Smooth muscle cell (in vitro differentiated cells): ENCODE results near the gene ZNF71. TPM values are rescaled to one million over a fixed set of nuclear protein-coding genes. Genes with fewer than 3 reads are reported as not detected.

ENCODE experiments used
- DNase-seq: peaks from one replicate; lab custom pipeline; 2025; ENCODE audit not compliant: unreplicated experiment; lab: John Stamatoyannopoulos, UW
- H2AFZ ChIP-seq: fragments of 200-600 bp; sonication (generic); 2 replicates; pipeline ENCODE4 v1.6.0; 2016; ENCODE audit warnings: antibody characterized with exemption, low read depth, mild to moderate bottlenecking
- H3F3A ChIP-seq: fragments of 200-600 bp; sonication (generic); 2 replicates; pipeline ENCODE4 v1.6.0; 2017; ENCODE audit warnings: antibody characterized with exemption, low read depth
- H3K27ac ChIP-seq: fragments of 200-600 bp; sonication (generic); 2 replicates; pipeline ENCODE4 v1.5.1; 2016; ENCODE audit warnings: low read depth, mild to moderate bottlenecking
- H3K27me3 ChIP-seq: fragments of 200-600 bp; sonication (generic); 2 replicates; pipeline ENCODE4 v1.6.1; 2016; ENCODE audit warnings: low read depth, mild to moderate bottlenecking
- H3K36me3 ChIP-seq: fragments of 200-600 bp; sonication (generic); 2 replicates; pipeline ENCODE4 v1.5.1; 2016; ENCODE audit warnings: low read depth
- H3K4me1 ChIP-seq: fragments of 200-600 bp; sonication (generic); 2 replicates; pipeline ENCODE4 v1.5.1; 2016; ENCODE audit warnings: low read depth
- H3K4me2 ChIP-seq: fragments of 200-600 bp; sonication (generic); 2 replicates; pipeline ENCODE4 v1.6.0; 2016; ENCODE audit warnings: mild to moderate bottlenecking
- H3K4me3 ChIP-seq: fragments of 200-600 bp; sonication (generic); 2 replicates; pipeline ENCODE4 v1.5.1; 2016; ENCODE audit warnings: mild to moderate bottlenecking
- H3K79me2 ChIP-seq: fragments of 200-600 bp; sonication (generic); 2 replicates; pipeline ENCODE4 v1.6.0; 2016; ENCODE audit warnings: low read depth, mild to moderate bottlenecking
- H3K9ac ChIP-seq: fragments of 200-600 bp; sonication (generic); 2 replicates; pipeline ENCODE4 v1.6.0; 2016; ENCODE audit warnings: low read depth
- H3K9me3 ChIP-seq: fragments of 200-600 bp; sonication (generic); replicated peaks from 2 replicates; pipeline ENCODE4 v1.5.1; 2016; ENCODE audit warnings: low read depth
- H4K20me1 ChIP-seq: fragments of 200-600 bp; sonication (generic); 2 replicates; pipeline ENCODE4 v1.6.0; 2016; ENCODE audit warnings: low read depth
- CTCF ChIP-seq: fragments of 200-600 bp; sonication (generic); IDR thresholded peaks from 2 replicates; pipeline ENCODE4 v1.5.1; 2017; ENCODE audit warnings: borderline replicate concordance, mild to moderate bottlenecking, antibody characterized with exemption; ENCODE audit not compliant: insufficient read depth, poor library complexity, severe bottlenecking
- WGBS: methylation state at CpG from one replicate; pipeline ENCODE4 v1.1.7; 2016; ENCODE audit warnings: low lambda C conversion rate; 5-methylcytosine and 5-hydroxymethylcytosine counted together
- polyA plus RNA-seq: library from polyadenylated mRNA; unstranded; fragments of >200 nt; fragmentation: Nextera tagmentation; extraction: Ambion mirVana; gene quantifications from 2 replicates; pipeline ENCODE4 v1.2.1, GENCODE V29; 2016
- total RNA-seq: library from RNA; depleted of rRNA; stranded (reverse); fragments of >200 nt; gene quantifications from 2 replicates; pipeline ENCODE4 v1.2.3, GENCODE V29; 2014

The ZNF71 gene
- total and polyA plus RNA-seq, 2 experiments from 2014 or later, result 5.9 to 11.2 TPM

- H3K36me3 ChIP-seq, result no peaks in the 10 kb centered on the region
- no peaks in the 10 kb centered on the region for H3K9me3 ChIP-seq
- no peaks in the 10 kb centered on the region for H3F3A ChIP-seq
- no peaks in the 10 kb centered on the region for H4K20me1 ChIP-seq
- H3K4me3 ChIP-seq, result no peak overlapping the region
- no peaks in the 10 kb centered on the region for H3K27me3 ChIP-seq
- H3K79me2 ChIP-seq, result no peaks in the 10 kb centered on the region
- TF ChIP-seq CTCF, result no peak
- no peak for DNase-seq
- H3K4me1 ChIP-seq, result no peaks in the 10 kb centered on the region
- H2AFZ ChIP-seq, result no peak overlapping the region
- 60% methylated on average over 6 of the region's 6 CpGs for WGBS
- no peak overlapping the region for H3K9ac ChIP-seq
- no peak overlapping the region for H3K27ac ChIP-seq
- no peak overlapping the region for H3K4me2 ChIP-seq
These were observed 72.3 kb downstream of the ZNF71 start for GRCh38 chr19:56667311-56667870.

GRCh38 chr19:56668676-56669075 is 73.6 kb downstream of the ZNF71 start:
- DNase-seq, result no peak
- Histone ChIP-seq H2AFZ (no peak overlapping the region), H3K36me3 (no peaks in the 10 kb centered on the region), H3K9me3 (no peaks in the 10 kb centered on the region), H3K79me2 (no peaks in the 10 kb centered on the region), H3K27me3 (no peaks in the 10 kb centered on the region), H3K9ac (no peak overlapping the region), H3K4me3 (no peak overlapping the region), H3K27ac (no peak overlapping the region), H3K4me1 (no peaks in the 10 kb centered on the region), H3F3A (no peaks in the 10 kb centered on the region), H3K4me2 (no peak overlapping the region), H4K20me1 (no peaks in the 10 kb centered on the region)
- TF ChIP-seq CTCF, result no peak
- WGBS, result 69% methylated on average over 8 of the region's 9 CpGs

GRCh38 chr19:56670401-56670960 is 75.4 kb downstream of the ZNF71 start:
- 83% methylated on average over 17 of the region's 17 CpGs for WGBS
- Histone ChIP-seq H3K36me3 (no peaks in the 10 kb centered on the region), H3K27ac (no peak overlapping the region), H3K9me3 (no peaks in the 10 kb centered on the region), H3F3A (no peaks in the 10 kb centered on the region), H4K20me1 (no peaks in the 10 kb centered on the region), H3K27me3 (no peaks in the 10 kb centered on the region), H3K4me3 (no peak overlapping the region), H2AFZ (no peak overlapping the region), H3K79me2 (no peaks in the 10 kb centered on the region), H3K9ac (no peak overlapping the region), H3K4me2 (no peak overlapping the region), H3K4me1 (no peaks in the 10 kb centered on the region)
- no peak for DNase-seq
- no peak for TF ChIP-seq CTCF

GRCh38 chr19:56670961-56671612 is 76.0 kb downstream of the ZNF71 start:
- no peak for TF ChIP-seq CTCF
- Histone ChIP-seq H3K9ac (no peak overlapping the region), H3K4me3 (no peak overlapping the region), H2AFZ (no peak overlapping the region), H3K27me3 (no peaks in the 10 kb centered on the region), H3K9me3 (no peaks in the 10 kb centered on the region), H3K36me3 (no peaks in the 10 kb centered on the region), H3K27ac (no peak overlapping the region), H3F3A (no peaks in the 10 kb centered on the region), H3K4me1 (no peaks in the 10 kb centered on the region), H4K20me1 (no peaks in the 10 kb centered on the region), H3K4me2 (no peak overlapping the region), H3K79me2 (no peaks in the 10 kb centered on the region)
- 94% methylated on average over 35 of the region's 35 CpGs for WGBS
- no peak for DNase-seq
